Fibroblast of mammary gland (primary cell): ENCODE measurements around the gene CTXND1.

Experiments
- DNase-seq: peaks from one replicate; pipeline ENCODE4 v3.0.0-alpha.2; 2010; ENCODE audit warnings: low read depth
- H3K4me3 ChIP-seq: 2 replicates; pipeline ENCODE4 v1.5.1; 2011; ENCODE audit warnings: low read depth, mild to moderate bottlenecking, low read length, moderate library complexity; ENCODE audit not compliant: control insufficient read depth
- CTCF ChIP-seq: conservative IDR thresholded peaks from 2 replicates; pipeline ENCODE4 v1.5.1; 2011; ENCODE audit warnings: low read depth, low read length, inconsistent platforms; ENCODE audit not compliant: control insufficient read depth, insufficient read depth

CTXND1 gene

GRCh38 chr15:80194186-80194585, 57.8 kb downstream of the CTXND1 start:
- no peak for DNase-seq
- H3K4me3 ChIP-seq = no peak overlapping the region
- no peak for TF ChIP-seq CTCF

GRCh38 chr15:80191897-80192595, 60.0 kb downstream of the CTXND1 start:
- DNase-seq = no peak
- no peak overlapping the region for H3K4me3 ChIP-seq
- no peak for TF ChIP-seq CTCF

GRCh38 chr15:80191198-80191597, 60.8 kb downstream of the CTXND1 start:
- H3K4me3 ChIP-seq = no peak overlapping the region
- no peak for DNase-seq
- TF ChIP-seq CTCF = no peak

GRCh38 chr15:80188251-80188650, 63.8 kb downstream of the CTXND1 start:
- no peak for TF ChIP-seq CTCF
- no peak overlapping the region for H3K4me3 ChIP-seq
- DNase-seq = peak; percentile 21

- no peak for TF ChIP-seq CTCF
Observed at GRCh38 chr15:80186597-80186996, 65.4 kb downstream of the CTXND1 start.

GRCh38 chr15:80186066-80186465, 65.9 kb downstream of the CTXND1 start:
- no peak overlapping the region for H3K4me3 ChIP-seq
- no peak for TF ChIP-seq CTCF
- DNase-seq = no peak

More at GRCh38 chr15:80186597-80186996, 65.4 kb downstream of the CTXND1 start:
- no peak for DNase-seq
- H3K4me3 ChIP-seq = no peak overlapping the region
